ENCODE data around the gene FLNB. TPM values are rescaled to one million over a fixed set of nuclear protein-coding genes. Genes with fewer than 3 reads are reported as not detected.

FLNB gene
- total and polyA plus RNA-seq, 2 of the 13 experiments (the other 11 are each of a cell fraction or from before 2014, with no cell fraction given): 106 to 130 TPM

GRCh38 chr3:58101499-58102389 is 93.5 kb downstream of the FLNB start (continued):
- TF ChIP-seq ZNF362 (CRISPR knock-in tag; IDR thresholded peaks at IDR 0.05; ENCODE audit: borderline replicate concordance): peak; percentile 67; the same call in 1 of the 2 replicates
- no peak for TF ChIP-seq ZNF496 (CRISPR knock-in tag; IDR thresholded peaks at IDR 0.05; ENCODE audit: insufficient replicate concordance)
- no peak for TF ChIP-seq ZNF160 (CRISPR knock-in tag; IDR thresholded peaks at IDR 0.05)
- TF ChIP-seq KDM5B (CRISPR knock-in tag; IDR thresholded peaks at IDR 0.05; ENCODE audit: borderline replicate concordance): peak; percentile 31; the same call in 1 of the 2 replicates
- TF ChIP-seq HINFP (CRISPR knock-in tag; IDR thresholded peaks at IDR 0.05; ENCODE audit: low read depth): 0 out of 2 replicates have a peak, but pooled peaks have one; percentile 71
- peak; percentile 36; the same call in 1 of the 2 replicates for TF ChIP-seq ZNF564 (CRISPR knock-in tag; IDR thresholded peaks at IDR 0.05)
- TF ChIP-seq ZNF282 (IDR thresholded peaks at IDR 0.05; ENCODE audit: partially characterized antibody): no peak
- peak; percentile 51; the same call in 1 of the 2 replicates for TF ChIP-seq SP4 (CRISPR knock-in tag; IDR thresholded peaks at IDR 0.05)
- TF ChIP-seq SYNCRIP (IDR thresholded peaks at IDR 0.05; ENCODE audit: insufficient read depth, low read depth, low read length): no peak
- TF ChIP-seq ZBTB44 (CRISPR knock-in tag; IDR thresholded peaks at IDR 0.05): 0 out of 2 replicates have a peak, but pooled peaks have one; percentile 47
- no peak for TF ChIP-seq SMARCE1 (IDR thresholded peaks at IDR 0.05; ENCODE audit: borderline replicate concordance)
- peak; percentile 93 for TF ChIP-seq ATF2 (CRISPR knock-in tag; IDR thresholded peaks at IDR 0.05)
- no peak for TF ChIP-seq ZNF460 (CRISPR knock-in tag; IDR thresholded peaks at IDR 0.05; ENCODE audit: borderline replicate concordance)
- TF ChIP-seq NR3C1 (CRISPR knock-in tag; IDR thresholded peaks at IDR 0.05): no peak
- TF ChIP-seq ZNF441 (CRISPR knock-in tag; IDR thresholded peaks at IDR 0.05; ENCODE audit: borderline replicate concordance): peak; percentile 55; the same call in 1 of the 2 replicates
- TF ChIP-seq CREB1 (IDR thresholded peaks at IDR 0.05): no peak
- TF ChIP-seq CREB1 (CRISPR knock-in tag; IDR thresholded peaks at IDR 0.05): peak; percentile 60
